Endothelial cell of umbilical vein (primary cell): ENCODE measurements around the gene NMNAT1. TPM values are rescaled to one million over a fixed set of nuclear protein-coding genes. Genes with fewer than 3 reads are reported as not detected.

ENCODE experiments used
- BruUV-seq: library from RNA; stranded (reverse); fragments of 400-500 nt; replicated peaks from 2 replicates; lab custom pipeline; 2021; lab: Mats Ljungman, UMichigan
- CTCF ChIA-PET: fragments of 300-600, 350-600 bp; sonication (Branson Sonifier 250); formaldehyde crosslinking; loops from one replicate; lab custom pipeline; 2021; ENCODE audit warnings: antibody characterized with exemption, inconsistent platforms; lab: Charles Lee
- POLR2A ChIA-PET: fragments of 300-600, 350-600 bp; sonication (Branson Sonifier 250); formaldehyde crosslinking; loops from one replicate; lab custom pipeline; 2021; ENCODE audit warnings: antibody characterized with exemption, inconsistent platforms; lab: Charles Lee
- DNase-seq: peaks from one replicate; pipeline ENCODE4 v3.0.0-alpha.2; 2011; ENCODE audit warnings: low read depth, low spot score
- FAIRE-seq: peaks from 2 replicates; lab custom pipeline; 2011; peaks lifted over from hg19 to GRCh38; lab: Jason Lieb, UNC
- H2AFZ ChIP-seq: 2 replicates; pipeline ENCODE4 v1.6.0; 2012; ENCODE audit warnings: low read depth, low read length, control low read depth, inconsistent platforms
- H3K27ac ChIP-seq: 2 replicates; pipeline ENCODE4 v1.5.1; 2011; ENCODE audit warnings: low read depth, mild to moderate bottlenecking, control low read depth, low read length, moderate library complexity; ENCODE audit not compliant: insufficient read depth
- H3K27me3 ChIP-seq, 2 experiments: 2 replicates each; pipeline versions ENCODE4 v1.6.0 to v1.6.1; 2011; ENCODE audit warnings: low read length in 2 of 2, mixed read lengths in 1 of 2; ENCODE audit not compliant: control insufficient read depth in 2 of 2, insufficient read depth in 2 of 2
- H3K36me3 ChIP-seq, 2 experiments: 2 replicates in 1 of 2; 3 replicates in 1 of 2; pipeline ENCODE4 v1.5.1; 2011; ENCODE audit warnings: low read length in 2 of 2, mild to moderate bottlenecking in 1 of 2, moderate library complexity in 1 of 2; ENCODE audit not compliant: control insufficient read depth in 2 of 2, insufficient read depth in 2 of 2; ENCODE audit errors: extremely low read depth in 1 of 2
- H3K4me1 ChIP-seq: 3 replicates; pipeline ENCODE4 v1.5.1; 2011; ENCODE audit warnings: mild to moderate bottlenecking, low read length; ENCODE audit not compliant: control insufficient read depth, insufficient read depth; ENCODE audit errors: extremely low read depth
- H3K4me2 ChIP-seq: 2 replicates; pipeline ENCODE4 v1.6.1; 2011; ENCODE audit warnings: low read length, control low read depth, mixed read lengths; ENCODE audit not compliant: insufficient read depth
- H3K4me3 ChIP-seq, 3 experiments: fragments of 200-600 bp in 1 of 3; sonication (generic), shearing (Covaris generic) in 1 of 3; replicated peaks in 1 of 3; 2 replicates each; pipeline ENCODE4 v1.5.1; 2011 to 2016; ENCODE audit warnings: control low read depth in 3 of 3, low read length in 3 of 3, mild to moderate bottlenecking in 2 of 3, inconsistent platforms in 1 of 3, low read depth in 1 of 3, moderate library complexity in 1 of 3; ENCODE audit not compliant: insufficient read depth in 1 of 3
- H3K79me2 ChIP-seq: 2 replicates; pipeline ENCODE4 v1.6.0; 2012; ENCODE audit warnings: low read length, inconsistent platforms; ENCODE audit not compliant: control insufficient read depth, insufficient read depth
- H3K9ac ChIP-seq: replicated peaks from 2 replicates; pipeline ENCODE3; 2011; ENCODE audit warnings: low read length, control low read depth; ENCODE audit not compliant: insufficient read depth; ENCODE audit errors: extremely low read depth
- H3K9me1 ChIP-seq: replicated peaks from 3 replicates; pipeline ENCODE4 v1.6.0; 2011; ENCODE audit warnings: mild to moderate bottlenecking, low read length; ENCODE audit not compliant: control insufficient read depth, insufficient read depth; ENCODE audit errors: extremely low read depth
- H3K9me3 ChIP-seq: replicated peaks from 2 replicates; pipeline ENCODE4 v1.5.1; 2012; ENCODE audit warnings: low read length, inconsistent platforms; ENCODE audit not compliant: control insufficient read depth, insufficient read depth
- H4K20me1 ChIP-seq: replicated peaks from 2 replicates; pipeline ENCODE3; 2011; ENCODE audit warnings: mild to moderate bottlenecking, low read length; ENCODE audit not compliant: control insufficient read depth, insufficient read depth; ENCODE audit errors: extremely low read depth
- EZH2 ChIP-seq: IDR thresholded peaks from 2 replicates; pipeline ENCODE4 v1.6.1; 2012; ENCODE audit warnings: borderline replicate concordance, low read depth, mild to moderate bottlenecking, moderate library complexity, low read length, inconsistent platforms; ENCODE audit not compliant: severe bottlenecking
- FOS ChIP-seq: IDR thresholded peaks from 2 replicates; pipeline ENCODE4 v1.6.1; 2011; ENCODE audit warnings: mild to moderate bottlenecking, low read length, moderate library complexity, borderline replicate concordance; ENCODE audit not compliant: insufficient read depth
- GATA2 ChIP-seq: IDR thresholded peaks from 2 replicates; pipeline ENCODE4 v1.7.0; 2011; ENCODE audit warnings: low read depth, mild to moderate bottlenecking, moderate library complexity, mixed read lengths, low read length; ENCODE audit not compliant: insufficient read length, insufficient read depth
- JUN ChIP-seq: IDR thresholded peaks from 2 replicates; pipeline ENCODE4 v1.6.1; 2011; ENCODE audit warnings: borderline replicate concordance, low read depth; ENCODE audit not compliant: insufficient read length, insufficient read depth
- MYC ChIP-seq: IDR thresholded peaks from one replicate; pipeline ENCODE4 v1.6.1; 2011; ENCODE audit warnings: mild to moderate bottlenecking, low read depth, low read length
- POLR2A ChIP-seq: IDR thresholded peaks from 2 replicates; pipeline ENCODE4 v1.6.1; 2012; ENCODE audit warnings: low read depth, mild to moderate bottlenecking, control low read depth, low read length
- POLR2AphosphoS5 ChIP-seq: IDR thresholded peaks from 2 replicates; pipeline ENCODE4 v1.6.1; 2012; ENCODE audit warnings: low read depth, mild to moderate bottlenecking, control low read depth, low read length, moderate library complexity; ENCODE audit not compliant: insufficient read depth
- dilution Hi-C: fragments of 300-500 bp; cut with MboI; formaldehyde crosslinking; loops from one replicate; pipeline ENCODE4 v1.15.0; 2019; ENCODE audit warnings: low sequenced_read_pairs; ENCODE audit not compliant: extremely low pct_ligation_motif_present
- intact Hi-C: fragments of 100-400 bp; cut with micrococcal nuclease; formaldehyde crosslinking; loops from one replicate; pipeline ENCODE4 v1.10.0; 2022
- polyA plus RNA-seq, 4 experiments: library from polyadenylated mRNA; depleted of rRNA in 3 of 4; stranded (reverse) in 3 of 4; unstranded in 1 of 4; fragments of >200 nt; gene quantifications; 2 replicates each; pipeline versions ENCODE4 v1.2.1 to v1.2.3, GENCODE V29; 2011 to 2012; ENCODE audit warnings: missing spikeins in 1 of 4
- total RNA-seq: library from RNA; stranded (reverse); gene quantifications from 2 replicates; pipeline ENCODE4 v1.2.3, GENCODE V29; 2021
- TF ChIP-seq, protein P1 (sequence below): IDR thresholded peaks from 2 replicates; pipeline ENCODE4 v1.6.1; 2011; ENCODE audit not compliant: insufficient read depth, insufficient read length
- TF ChIP-seq, protein P2 (sequence below), 2 donors: IDR thresholded peaks; 1 replicate in 1 of 2; 2 replicates in 1 of 2; pipeline ENCODE4 v1.5.1; 2011; ENCODE audit warnings: low read length in 2 of 2, mild to moderate bottlenecking in 2 of 2, moderate library complexity in 2 of 2, control low read depth in 1 of 2, inconsistent platforms in 1 of 2, low read depth in 1 of 2; ENCODE audit not compliant: insufficient read depth in 1 of 2; ENCODE audit errors: extremely low read depth in 1 of 2

The NMNAT1 gene
- total and polyA plus RNA-seq, 2 donors (not counting 3 experiments of a cell fraction or from before 2014, with no cell fraction given): 4.8 to 9.8 TPM

DNA sequence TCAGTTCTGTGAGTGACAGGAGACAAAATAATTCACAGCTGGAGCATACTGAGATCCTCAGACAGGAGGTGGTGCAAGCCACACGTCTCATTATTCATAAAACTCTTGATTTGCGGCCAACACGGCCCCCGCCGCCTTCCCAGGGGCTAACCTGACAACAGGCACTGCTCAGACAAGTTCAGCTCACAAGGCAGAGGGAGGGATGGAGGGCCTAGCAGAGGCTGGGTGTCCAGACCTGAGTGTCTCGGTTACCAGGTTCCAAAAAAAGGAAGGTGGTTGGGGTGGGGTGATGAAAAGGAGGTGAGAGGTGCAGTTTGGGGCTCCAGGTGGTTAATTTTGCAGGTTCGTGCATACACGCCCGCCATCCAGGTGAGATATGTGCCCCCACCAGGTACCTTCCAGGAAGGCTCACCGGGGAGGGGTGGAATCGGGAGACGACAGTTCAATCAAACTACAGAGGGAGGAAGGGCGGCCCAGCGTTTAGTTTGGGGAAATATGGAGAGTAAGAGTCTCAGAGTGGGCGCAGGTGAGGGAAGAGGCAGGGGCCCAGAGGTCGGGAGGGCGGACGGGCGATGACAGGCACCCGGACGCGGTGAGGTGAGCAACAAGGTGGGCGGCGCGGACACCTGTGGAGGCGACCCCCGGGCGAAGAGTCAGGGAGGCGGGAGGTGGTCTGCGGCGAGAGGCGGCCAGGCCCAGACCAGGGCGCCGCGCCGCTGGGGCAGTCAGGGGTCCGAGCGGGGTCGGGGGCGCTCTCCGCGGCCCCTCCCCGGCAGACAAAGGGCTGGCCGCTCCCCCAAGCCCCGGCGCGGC is 33.8 kb upstream of the NMNAT1 start:
- peak; percentile 23 for DNase-seq

DNA sequence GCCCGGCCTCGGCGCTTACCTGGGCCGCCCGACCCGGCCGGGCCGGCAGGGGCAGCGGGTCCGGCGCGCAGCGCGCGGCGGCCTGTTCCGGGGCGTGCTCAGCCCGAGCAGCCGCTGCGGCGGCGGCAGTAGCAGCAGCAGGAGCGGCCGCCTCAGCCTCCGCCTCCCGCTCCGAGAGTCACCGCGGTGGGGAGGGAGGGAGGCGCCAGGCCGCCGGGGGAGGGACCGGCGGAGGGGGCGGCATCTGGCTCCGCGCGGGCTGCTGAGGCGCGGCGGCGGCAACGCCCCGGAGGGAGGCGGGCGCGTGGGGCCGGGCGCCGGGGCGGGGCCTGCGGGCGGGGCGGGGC is 33.2 kb upstream of the NMNAT1 start, which contains the start of gene CTNNBIP1:
Gene CTNNBIP1 (minus strand): TSS at position 194 of the 347 bp plus-strand sequence. CDS start 38,205 bp downstream, outside the sequence.
- DNase-seq (no peak), FAIRE-seq (no peak)
- Histone ChIP-seq H2AFZ (peak within 1 kb of the TSS; percentile 92), H3K79me2 (peaks cover 5% of the 10 kb centered on the region), H4K20me1 (no peaks in the 10 kb centered on the region), H3K9ac (peak within 1 kb of the TSS; percentile 84), H3K9me1 (no peaks in the 10 kb centered on the region), H3K36me3 (no peaks in the 10 kb centered on the region), H3K4me1 (peaks cover 11% of the 10 kb centered on the region), H3K27me3 (no peaks in the 10 kb centered on the region), H3K4me2 (peak within 1 kb of the TSS; percentile 93), H3K27ac (peak within 1 kb of the TSS; percentile 61), H3K9me3 (no peaks in the 10 kb centered on the region), H3K4me3 (peak within 1 kb of the TSS; percentile 61 to 70 (median 63))
- intact Hi-C loops: loop anchor here (1.0 kb wide), 6 partner anchors 12 to 322 kb away; partner anchors contain the start of genes LZIC, NMNAT1, TMEM201 and UBE4B
- dilution Hi-C loops: no loop called here
- TF ChIP-seq JUN (no peak), MYC (no peak), EZH2 (no peak), FOS (no peak), POLR2A (peak; percentile 40), GATA2 (no peak), POLR2AphosphoS5 (peak; percentile 79)
- TF ChIP-seq, protein P1, sequence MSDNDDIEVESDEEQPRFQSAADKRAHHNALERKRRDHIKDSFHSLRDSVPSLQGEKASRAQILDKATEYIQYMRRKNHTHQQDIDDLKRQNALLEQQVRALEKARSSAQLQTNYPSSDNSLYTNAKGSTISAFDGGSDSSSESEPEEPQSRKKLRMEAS: no peak
- TF ChIP-seq, protein P2, sequence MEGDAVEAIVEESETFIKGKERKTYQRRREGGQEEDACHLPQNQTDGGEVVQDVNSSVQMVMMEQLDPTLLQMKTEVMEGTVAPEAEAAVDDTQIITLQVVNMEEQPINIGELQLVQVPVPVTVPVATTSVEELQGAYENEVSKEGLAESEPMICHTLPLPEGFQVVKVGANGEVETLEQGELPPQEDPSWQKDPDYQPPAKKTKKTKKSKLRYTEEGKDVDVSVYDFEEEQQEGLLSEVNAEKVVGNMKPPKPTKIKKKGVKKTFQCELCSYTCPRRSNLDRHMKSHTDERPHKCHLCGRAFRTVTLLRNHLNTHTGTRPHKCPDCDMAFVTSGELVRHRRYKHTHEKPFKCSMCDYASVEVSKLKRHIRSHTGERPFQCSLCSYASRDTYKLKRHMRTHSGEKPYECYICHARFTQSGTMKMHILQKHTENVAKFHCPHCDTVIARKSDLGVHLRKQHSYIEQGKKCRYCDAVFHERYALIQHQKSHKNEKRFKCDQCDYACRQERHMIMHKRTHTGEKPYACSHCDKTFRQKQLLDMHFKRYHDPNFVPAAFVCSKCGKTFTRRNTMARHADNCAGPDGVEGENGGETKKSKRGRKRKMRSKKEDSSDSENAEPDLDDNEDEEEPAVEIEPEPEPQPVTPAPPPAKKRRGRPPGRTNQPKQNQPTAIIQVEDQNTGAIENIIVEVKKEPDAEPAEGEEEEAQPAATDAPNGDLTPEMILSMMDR (IDR thresholded peaks at IDR 0.05; ENCODE audit: extremely low read depth in 1 of 2, insufficient read depth in 1 of 2, low read depth in 1 of 2, low read length in 2 of 2): no peak
- ChIA-PET POLR2A (interaction anchor here (1.2 kb wide), 1 partner anchor 33 kb away, joined by 5 read pairs; the partner anchor contains the start of genes LZIC and NMNAT1), CTCF (interaction anchor here (1.2 kb wide), 4 partner anchors 17 to 300 kb away, joined by 3 to 9 read pairs (median 4); partner anchors contain the start of gene KIF1B)
- no TSS peak for BruUV-seq

More for the DNA sequence above, 33.8 kb upstream of the NMNAT1 start:
- dilution Hi-C loops: no loop called here
- TSS peak; percentile 53 for BruUV-seq
- Histone ChIP-seq H3K9ac (peak overlapping the region; percentile 84), H3K36me3 (no peaks in the 10 kb centered on the region), H2AFZ (peak overlapping the region; percentile 92), H3K4me3 (peak overlapping the region; percentile 61 to 65 (median 63)), H3K79me2 (peaks cover 5% of the 10 kb centered on the region), H3K27ac (peak overlapping the region; percentile 26), H3K9me3 (no peaks in the 10 kb centered on the region), H4K20me1 (no peaks in the 10 kb centered on the region), H3K27me3 (no peaks in the 10 kb centered on the region), H3K4me2 (peak overlapping the region; percentile 76), H3K4me1 (peaks cover 11% of the 10 kb centered on the region), H3K9me1 (no peaks in the 10 kb centered on the region)
- POLR2A ChIA-PET: no interaction called here
- CTCF ChIA-PET: interaction anchor here (0.8 kb wide), 1 partner anchor 34 kb away, joined by 3 read pairs; the partner anchor contains the start of genes LZIC and NMNAT1
- intact Hi-C loops: loop anchor here (1.0 kb wide), 6 partner anchors 11 to 321 kb away; partner anchors contain the start of genes LZIC, NMNAT1, TMEM201 and UBE4B
- no peak for FAIRE-seq
- TF ChIP-seq POLR2AphosphoS5 (no peak), FOS (no peak), MYC (no peak)
